GM21723 (cell line): ENCODE results near the gene NXPH2.
"Not testable (repeated sequence)": the region's sequence is repeated elsewhere in the genome, so short reads cannot be mapped to it uniquely, and the experiment has no call there.

Experiments
- ATAC-seq: cut with Tn5 transposase; IDR thresholded peaks from one replicate; pipeline ENCODE4 v1.9.1; 2021; ENCODE audit warnings: mild to moderate bottlenecking, moderate library complexity; ENCODE audit not compliant: unreplicated experiment

Gene NXPH2

GRCh38 chr2:138712212-138712979 is 67.8 kb downstream of the NXPH2 start:
- peak; percentile 97 for ATAC-seq

GRCh38 chr2:138711812-138712211 is 68.4 kb downstream of the NXPH2 start:
- ATAC-seq, result peak; percentile 44

GRCh38 chr2:138708682-138709241 is 71.4 kb downstream of the NXPH2 start:
- ATAC-seq, result no peak

DNA sequence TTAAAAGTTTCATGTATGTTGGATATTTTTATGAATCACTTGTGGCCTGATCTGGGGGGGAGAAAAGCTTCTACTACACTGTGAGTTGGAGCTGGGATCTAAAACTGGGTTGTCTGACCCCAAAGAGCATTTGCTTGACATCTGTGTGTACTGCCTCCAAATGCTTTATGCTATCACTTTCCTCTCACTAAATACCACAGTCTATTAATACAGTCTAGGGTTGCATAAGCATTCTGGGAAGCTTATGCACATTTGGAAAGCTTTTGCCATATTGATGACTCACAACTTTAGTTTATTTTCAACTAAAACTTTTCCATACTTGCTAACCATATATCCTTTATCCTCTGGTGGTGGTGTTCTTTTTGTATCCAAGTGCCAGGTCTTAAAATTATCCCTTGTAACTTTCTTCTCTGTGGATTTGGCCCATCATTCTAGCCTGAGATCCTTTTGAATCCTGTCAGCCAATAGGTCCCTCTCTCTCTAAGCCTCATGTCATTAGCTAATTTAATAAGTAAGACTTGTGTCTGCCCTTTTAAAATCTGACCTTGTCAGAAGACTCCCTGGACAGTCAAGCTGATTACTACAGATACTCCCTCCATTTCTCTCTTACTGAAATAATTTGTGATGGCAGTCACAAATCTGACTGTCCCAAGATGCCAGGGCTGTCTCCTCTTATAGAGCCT is 72.7 kb downstream of the NXPH2 start:
- no peak for ATAC-seq

DNA sequence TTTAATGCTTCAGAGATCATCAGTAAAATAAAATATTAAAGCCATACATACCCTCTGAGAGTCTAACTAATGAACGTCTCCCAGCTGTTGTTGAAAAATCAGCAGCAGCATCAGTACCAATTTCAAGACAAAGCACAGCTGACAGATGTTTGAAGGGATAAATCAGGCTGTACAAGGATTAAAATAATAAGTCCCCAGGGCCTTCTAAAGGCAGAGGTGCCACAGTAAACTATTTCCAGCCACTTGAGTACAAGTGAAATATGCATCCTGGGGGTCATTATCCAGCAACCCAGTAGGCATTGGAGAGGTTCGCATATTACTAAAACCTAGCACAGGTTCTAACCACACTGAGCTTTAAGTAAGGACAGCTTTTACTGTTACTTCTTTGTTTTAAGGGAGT is 76.9 kb downstream of the NXPH2 start:
- no peak for ATAC-seq

DNA sequence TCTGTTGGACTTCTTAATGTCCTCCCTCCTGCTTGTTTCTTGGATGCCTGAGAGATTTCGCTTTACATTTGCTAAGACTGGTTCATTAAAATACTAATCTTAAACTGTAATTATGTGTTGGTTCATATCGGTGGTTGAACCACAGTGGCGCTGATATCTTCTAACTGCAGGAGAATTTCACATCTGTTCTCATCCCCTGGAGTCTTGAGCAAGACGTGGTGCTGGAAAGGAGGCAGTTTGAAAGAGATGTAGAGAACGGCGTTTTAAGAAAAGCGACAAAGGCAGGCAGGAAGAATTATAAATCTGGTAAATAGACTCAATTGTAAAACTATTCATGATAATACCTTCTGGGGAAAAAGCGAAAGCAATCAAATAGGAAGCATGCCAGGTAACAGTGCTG is 79.5 kb downstream of the NXPH2 start:
- no peak for ATAC-seq

DNA sequence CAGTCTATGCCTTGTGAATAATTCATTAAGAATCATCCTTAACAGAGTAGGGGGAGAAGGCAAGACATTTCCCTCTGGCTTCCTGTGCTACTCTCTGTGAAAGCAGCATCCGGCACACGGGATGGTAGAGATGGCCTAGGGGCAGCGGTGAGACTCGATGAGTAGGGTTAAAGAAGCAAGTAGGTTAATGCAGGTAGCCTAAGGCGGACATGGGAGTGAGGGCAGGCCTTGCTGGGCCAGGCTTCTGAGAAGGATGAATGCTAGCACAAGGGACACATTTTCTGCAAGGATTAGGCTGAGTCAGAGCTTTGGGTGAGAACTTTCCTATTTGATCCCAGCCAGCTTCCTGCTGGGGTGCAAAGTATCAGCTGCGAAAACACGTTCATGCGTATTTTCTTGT is 80.8 kb downstream of the NXPH2 start:
- ATAC-seq, result no peak

GRCh38 chr2:138698428-138698827 is 81.8 kb downstream of the NXPH2 start:
- ATAC-seq, result no peak

DNA sequence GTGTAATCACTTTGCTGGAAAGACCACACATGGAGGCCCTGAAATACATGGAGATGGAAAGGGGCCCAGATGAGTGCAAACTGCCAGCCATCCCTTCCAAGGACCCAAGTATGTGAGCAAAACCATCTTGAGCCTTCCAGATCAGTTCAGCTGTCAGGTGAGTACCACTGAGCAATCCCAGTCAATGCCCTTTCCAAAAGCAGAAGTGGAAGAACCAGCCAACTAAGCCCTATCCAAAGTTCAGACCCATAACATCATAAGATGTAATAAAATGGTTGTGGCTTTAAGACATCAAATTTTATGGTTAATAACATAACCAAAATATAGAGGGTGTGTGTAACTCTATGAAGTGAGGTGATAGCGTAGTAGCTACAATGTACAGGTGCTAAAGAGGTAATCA is 88.5 kb downstream of the NXPH2 start:
- no peak for ATAC-seq

DNA sequence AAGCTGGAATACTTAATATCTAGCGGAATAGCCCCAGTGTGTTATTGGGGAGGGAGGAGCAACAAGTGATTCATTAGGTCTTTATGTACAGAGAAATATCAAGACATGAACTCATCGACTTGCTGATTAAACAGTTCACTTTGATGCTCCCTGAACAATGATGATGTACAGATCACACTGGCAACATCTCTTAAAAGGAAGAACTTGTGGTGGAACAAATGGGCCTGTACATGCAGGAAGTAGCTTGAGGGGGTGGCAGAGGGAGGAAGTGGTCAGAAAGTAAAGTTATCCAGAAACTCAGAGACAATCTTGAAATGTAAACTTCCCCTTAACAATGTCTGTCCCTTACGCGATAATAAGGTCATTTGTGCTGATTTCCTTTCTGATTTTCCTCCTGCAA is 90.5 kb downstream of the NXPH2 start:
- ATAC-seq, result no peak

GRCh38 chr2:138682163-138682562 is 98.0 kb downstream of the NXPH2 start:
- no peak for ATAC-seq

GRCh38 chr2:138677221-138677620 is 103.0 kb downstream of the NXPH2 start:
- no peak for ATAC-seq

DNA sequence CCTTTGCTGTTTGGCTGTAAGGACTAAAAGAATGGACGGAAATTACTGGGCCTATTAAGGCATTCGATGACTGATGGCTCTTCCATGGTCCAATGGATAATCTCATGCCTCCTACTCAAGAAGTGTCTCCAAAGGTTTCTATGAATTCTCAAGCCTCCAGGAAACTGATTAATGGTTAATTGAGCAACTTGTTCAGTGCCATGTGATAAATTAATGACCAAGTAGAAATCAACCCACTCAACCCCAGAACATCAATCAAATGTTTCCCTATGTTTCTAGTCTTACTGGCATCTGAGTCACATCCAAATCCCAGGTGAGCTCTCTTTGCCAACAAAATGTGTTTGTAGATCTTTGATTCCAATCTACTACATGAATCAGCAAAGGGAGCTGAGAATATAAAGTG is 103.6 kb downstream of the NXPH2 start:
- no peak for ATAC-seq

GRCh38 chr2:138671566-138671965 is 108.6 kb downstream of the NXPH2 start:
- no peak for ATAC-seq

GRCh38 chr2:138670734-138671133 is 109.5 kb downstream of the NXPH2 start:
- no peak for ATAC-seq

- ATAC-seq, result no peak
These were observed 114.3 kb downstream of the NXPH2 start for GRCh38 chr2:138665937-138666336.

DNA sequence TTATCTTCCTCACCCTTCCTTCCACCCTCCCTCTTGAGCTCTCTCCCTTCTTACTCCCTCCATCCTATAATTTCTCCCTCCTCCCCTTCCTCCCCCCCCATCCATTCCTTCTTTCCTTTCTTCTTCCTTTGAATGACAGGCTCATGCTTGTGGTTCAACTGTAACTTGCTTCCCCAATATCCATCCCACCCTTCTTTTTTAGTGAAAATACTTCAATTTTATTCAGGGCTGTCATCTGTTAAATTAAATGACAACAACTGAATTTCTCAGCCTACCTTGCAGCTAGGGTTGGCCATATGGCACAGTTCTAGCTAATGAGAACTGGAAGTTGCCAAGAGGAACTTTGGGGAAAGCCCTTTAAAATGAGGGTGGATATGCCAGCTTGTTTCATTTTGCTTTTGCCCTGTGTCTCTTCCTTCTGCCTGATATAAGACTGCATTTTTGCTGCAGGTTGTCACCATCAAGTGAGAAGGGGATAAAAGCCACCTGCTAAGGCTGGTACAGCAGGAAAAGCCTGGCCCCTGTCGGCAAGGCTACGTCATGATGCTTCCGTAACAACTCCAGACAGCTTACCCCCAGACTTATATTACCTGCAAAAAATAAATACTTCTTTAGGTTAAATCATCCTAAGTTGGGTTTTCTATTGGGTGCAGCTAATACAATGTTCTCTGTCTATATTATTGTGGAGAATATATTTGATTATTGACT is 121.8 kb downstream of the NXPH2 start:
- no peak for ATAC-seq

- no peak for ATAC-seq
These were observed 126.0 kb downstream of the NXPH2 start for GRCh38 chr2:138654146-138654545.

- no peak for ATAC-seq
These were observed 127.8 kb downstream of the NXPH2 start for GRCh38 chr2:138652378-138652777.

- no peak for ATAC-seq
These were observed 130.6 kb downstream of the NXPH2 start for GRCh38 chr2:138649571-138649970.

GRCh38 chr2:138648606-138649005 is 131.6 kb downstream of the NXPH2 start:
- ATAC-seq, result no peak

GRCh38 chr2:138644776-138645175 is 135.4 kb downstream of the NXPH2 start:
- not testable (repeated sequence) for ATAC-seq
